Measurements from ENCODE around the gene TRIM5. TPM values are rescaled to one million over a fixed set of nuclear protein-coding genes. Genes with fewer than 3 reads are reported as not detected.
"Not testable (repeated sequence)": the region's sequence is repeated elsewhere in the genome, so short reads cannot be mapped to it uniquely, and the experiment has no call there.

The TRIM5 gene
- total RNA-seq, 3 donors from 2014 or later (not counting 1 experiment from before 2014, with no cell fraction given), result 16.3 to 24.4 (median 20.2) TPM

GRCh38 chr11:5722622-5723021 lies 37.7 kb upstream of the TRIM5 start:
- no peaks in the 10 kb centered on the region for H3K27me3 ChIP-seq (ENCODE audit: control insufficient read depth, insufficient read depth, low read length)
- H3K27ac ChIP-seq (ENCODE audit: low read length), result no peak overlapping the region
- Mint-ChIP-seq H3K4me3 (no peak overlapping the region), H3K27me3 (ENCODE audit: low read depth in 2 of 2) (peaks cover 4 to 12% of the 10 kb centered on the region in 2 donors), H3K4me1 (peaks cover 0 to 10% of the 10 kb centered on the region in 2 donors), H3K27ac (no peak overlapping the region), H3K9me3 (peaks cover 0 to 8% of the 10 kb centered on the region in 2 donors), H3K36me3 (peaks cover 7% of the 10 kb centered on the region)
- no peak for ATAC-seq
- H3K9me3 ChIP-seq (ENCODE audit: control insufficient read depth, insufficient read depth, low read length), result no peaks in the 10 kb centered on the region
- WGBS (ENCODE audit: insufficient coverage), result 86% methylated on average over 2 of the region's 2 CpGs
- no peak for TF ChIP-seq CTCF (IDR thresholded peaks at IDR 0.05)
- no peaks in the 10 kb centered on the region for H3K4me1 ChIP-seq (ENCODE audit: control insufficient read depth, insufficient read depth, low read length)
- intact Hi-C loops (cut with micrococcal nuclease), result no loop called here
- no peak overlapping the region for H3K4me3 ChIP-seq (ENCODE audit: low read length)
- no peak for DNase-seq
- no peaks in the 10 kb centered on the region for H3K36me3 ChIP-seq (ENCODE audit: control insufficient read depth, insufficient read depth, low read length)

- Mint-ChIP-seq H3K9me3 (peaks cover 0 to 8% of the 10 kb centered on the region in 2 donors), H3K4me3 (no peak overlapping the region), H3K27me3 (ENCODE audit: low read depth in 2 of 2) (peaks cover 4 to 12% of the 10 kb centered on the region in 2 donors), H3K27ac (no peak overlapping the region), H3K36me3 (peaks cover 7% of the 10 kb centered on the region), H3K4me1 (peaks cover 0 to 10% of the 10 kb centered on the region in 2 donors)
- Histone ChIP-seq H3K27ac (ENCODE audit: low read length) (no peak overlapping the region), H3K4me3 (ENCODE audit: low read length) (no peak overlapping the region), H3K27me3 (ENCODE audit: control insufficient read depth, insufficient read depth, low read length) (no peaks in the 10 kb centered on the region), H3K4me1 (ENCODE audit: control insufficient read depth, insufficient read depth, low read length) (no peaks in the 10 kb centered on the region), H3K9me3 (ENCODE audit: control insufficient read depth, insufficient read depth, low read length) (no peaks in the 10 kb centered on the region), H3K36me3 (ENCODE audit: control insufficient read depth, insufficient read depth, low read length) (no peaks in the 10 kb centered on the region)
- no peak for TF ChIP-seq CTCF (IDR thresholded peaks at IDR 0.05)
- DNase-seq (no peak), ATAC-seq (no peak)
- WGBS (ENCODE audit: insufficient coverage), result 100% methylated on average over 2 of the region's 3 CpGs
- intact Hi-C loops (cut with micrococcal nuclease), result no loop called here
Observed at GRCh38 chr11:5719703-5720495, 35.0 kb upstream of the TRIM5 start.

- H3K9me3 ChIP-seq (ENCODE audit: control insufficient read depth, insufficient read depth, low read length); H3K27ac ChIP-seq (ENCODE audit: low read length); H3K4me1 ChIP-seq (ENCODE audit: control insufficient read depth, insufficient read depth, low read length); DNase-seq; H3K27me3 Mint-ChIP-seq (ENCODE audit: low read depth in 2 of 2); ATAC-seq; H3K27me3 ChIP-seq (ENCODE audit: control insufficient read depth, insufficient read depth, low read length); H3K36me3 ChIP-seq (ENCODE audit: control insufficient read depth, insufficient read depth, low read length); H3K9me3 Mint-ChIP-seq; H3K36me3 Mint-ChIP-seq; intact Hi-C loops (cut with micrococcal nuclease); H3K4me3 ChIP-seq (ENCODE audit: low read length); H3K27ac Mint-ChIP-seq; H3K4me3 Mint-ChIP-seq: not testable (repeated sequence)
- peaks cover 0 to 26% of the 10 kb centered on the region in 2 donors for H3K4me1 Mint-ChIP-seq
- no CpG with 5 or more reads among the region's 1 CpG for WGBS (ENCODE audit: insufficient coverage)
Observed at GRCh38 chr11:5716518-5716917, 31.6 kb upstream of the TRIM5 start.

GRCh38 chr11:5713695-5714094 lies 28.8 kb upstream of the TRIM5 start:
- no peak overlapping the region for H3K27ac ChIP-seq (ENCODE audit: low read length)
- Mint-ChIP-seq H3K27me3 (ENCODE audit: low read depth in 2 of 2) (no peaks in the 10 kb centered on the region), H3K36me3 (peaks cover 12% of the 10 kb centered on the region), H3K27ac (peak overlapping the region; percentile 19 to 53), H3K4me1 (peaks cover 0 to 17% of the 10 kb centered on the region in 2 donors), H3K9me3 (peaks cover 0 to 4% of the 10 kb centered on the region in 2 donors), H3K4me3 (no peak overlapping the region)
- no peaks in the 10 kb centered on the region for H3K9me3 ChIP-seq (ENCODE audit: control insufficient read depth, insufficient read depth, low read length)
- ATAC-seq (no peak), DNase-seq (no peak)
- H3K27me3 ChIP-seq (ENCODE audit: control insufficient read depth, insufficient read depth, low read length), result no peaks in the 10 kb centered on the region
- no peak for TF ChIP-seq CTCF (IDR thresholded peaks at IDR 0.05)
- no peaks in the 10 kb centered on the region for H3K4me1 ChIP-seq (ENCODE audit: control insufficient read depth, insufficient read depth, low read length)
- H3K36me3 ChIP-seq (ENCODE audit: control insufficient read depth, insufficient read depth, low read length), result peaks cover 23% of the 10 kb centered on the region
- WGBS (ENCODE audit: insufficient coverage), result 39% methylated on average over 5 of the region's 5 CpGs
- H3K4me3 ChIP-seq (ENCODE audit: low read length), result no peak overlapping the region
- intact Hi-C loops (cut with micrococcal nuclease), result no loop called here

Data from natural killer cell (primary cell).